HG03280 (cell line): ENCODE measurements around the gene TSPAN5.
"Not testable (repeated sequence)": the region's sequence is repeated elsewhere in the genome, so short reads cannot be mapped to it uniquely, and the experiment has no call there.

ENCODE experiments used
- ATAC-seq: cut with Tn5 transposase; IDR thresholded peaks from one replicate; pipeline ENCODE4 v1.9.1; 2021; ENCODE audit warnings: mild to moderate bottlenecking, moderate library complexity; ENCODE audit not compliant: unreplicated experiment

TSPAN5 gene

DNA sequence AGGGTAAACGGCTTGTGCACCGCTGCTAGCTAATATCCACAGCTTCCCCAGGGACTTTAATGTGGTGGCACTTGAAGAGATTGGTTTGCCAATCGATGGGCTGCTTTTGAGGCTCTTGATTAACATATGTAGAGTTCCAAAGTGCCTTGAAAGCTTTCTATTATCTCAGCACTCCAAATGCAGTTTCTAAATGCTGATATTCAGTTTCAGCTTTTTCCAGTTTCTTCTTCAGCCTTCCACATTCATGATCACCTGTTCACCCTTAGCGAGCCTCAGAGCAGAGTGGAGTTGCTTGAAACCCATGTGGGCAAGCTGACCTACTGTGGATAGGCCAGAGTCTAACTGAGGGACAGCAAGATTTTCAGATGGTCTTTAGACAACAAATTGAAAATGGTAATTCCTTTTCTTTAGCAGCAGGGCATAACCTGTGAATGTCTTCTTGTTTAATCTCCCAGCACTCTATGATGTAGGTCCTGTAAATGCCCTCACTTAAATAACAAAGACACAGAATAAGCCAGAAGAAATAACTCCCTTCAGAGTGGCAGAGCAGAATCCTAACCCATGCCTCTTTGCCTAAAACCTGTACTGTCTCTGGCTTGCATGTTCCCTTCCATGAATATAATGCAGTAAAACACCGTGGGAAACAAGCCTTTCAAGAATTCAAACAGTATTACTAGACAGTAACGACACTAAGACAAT lies 99.8 kb downstream of the TSPAN5 start:
- no peak for ATAC-seq

DNA sequence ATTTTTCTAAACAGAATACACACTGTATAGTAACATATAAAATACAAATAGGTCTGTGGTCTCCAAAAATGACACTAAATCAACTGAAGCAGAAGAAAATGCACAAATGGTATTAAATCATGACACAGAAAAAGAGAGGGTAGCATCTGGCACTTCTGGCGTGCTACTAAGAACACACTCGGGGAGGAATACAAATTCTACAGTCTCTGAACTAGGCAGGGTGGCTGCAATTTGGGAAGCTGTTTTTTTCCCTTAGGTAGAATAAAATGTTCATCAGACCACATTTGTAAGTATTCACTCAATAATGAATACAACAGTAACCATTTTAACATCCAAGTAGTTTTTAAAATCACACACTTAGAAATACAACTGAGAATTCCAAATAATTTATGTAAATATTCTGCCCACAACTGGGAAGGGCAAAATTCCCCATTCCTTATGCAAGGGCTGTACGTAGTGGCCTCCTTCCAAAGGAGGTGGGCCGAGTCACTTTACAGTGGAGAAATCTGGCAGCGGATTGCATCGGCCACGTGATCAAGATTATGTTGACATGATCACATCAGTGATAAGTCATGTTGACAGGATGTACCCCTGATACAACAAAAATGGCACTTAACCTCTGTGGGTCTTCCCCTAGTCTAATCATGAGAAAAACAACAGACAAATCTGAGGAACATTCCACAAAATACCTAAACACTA lies 101.1 kb downstream of the TSPAN5 start:
- no peak for ATAC-seq

DNA sequence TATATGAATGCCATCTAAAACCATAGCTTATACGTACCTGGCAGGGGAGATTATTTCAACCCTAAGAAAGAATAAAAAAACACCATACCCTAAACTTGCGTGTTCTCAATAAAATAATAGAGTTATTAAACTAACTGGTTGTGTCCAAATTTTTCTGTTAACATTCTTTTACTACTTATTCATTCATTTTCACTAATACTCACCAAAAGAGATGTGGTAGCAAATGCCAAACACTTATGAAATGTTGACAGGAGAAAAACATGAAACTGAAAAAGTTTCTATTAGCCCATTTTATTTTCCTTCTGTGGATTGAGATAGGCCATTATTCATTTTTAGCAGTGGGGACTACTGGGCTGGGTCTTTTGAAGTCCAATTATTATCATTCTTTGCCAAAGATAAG lies 102.0 kb downstream of the TSPAN5 start:
- ATAC-seq = no peak

DNA sequence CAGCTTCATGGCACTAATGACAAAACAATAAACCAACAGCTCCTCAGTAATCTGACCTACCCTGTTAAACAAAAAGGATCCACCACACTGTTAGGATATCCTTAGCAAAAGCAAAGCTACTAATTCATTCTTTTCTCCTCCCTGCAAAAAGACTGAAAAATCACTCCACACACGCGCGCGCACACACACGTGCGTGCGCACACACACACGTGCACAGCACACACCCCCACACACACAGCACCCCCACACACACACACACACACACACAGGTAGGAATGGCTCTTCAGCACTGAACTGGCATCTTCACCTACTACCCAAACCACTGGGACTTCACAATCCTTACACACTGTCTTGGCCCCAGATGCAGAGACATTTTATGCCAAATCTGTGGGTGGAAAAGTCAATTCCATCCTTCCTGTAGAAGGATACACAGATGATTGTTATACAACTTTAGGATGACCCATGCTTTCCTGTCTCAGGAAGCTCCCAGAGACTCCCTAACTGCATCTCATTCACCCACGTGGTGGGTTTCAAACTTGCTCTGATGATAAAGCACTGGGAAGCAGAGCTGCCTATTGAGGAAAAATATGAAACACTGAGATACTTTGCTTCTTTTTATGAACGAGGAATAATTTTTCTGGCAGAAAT lies 102.5 kb downstream of the TSPAN5 start:
- no peak for ATAC-seq

DNA sequence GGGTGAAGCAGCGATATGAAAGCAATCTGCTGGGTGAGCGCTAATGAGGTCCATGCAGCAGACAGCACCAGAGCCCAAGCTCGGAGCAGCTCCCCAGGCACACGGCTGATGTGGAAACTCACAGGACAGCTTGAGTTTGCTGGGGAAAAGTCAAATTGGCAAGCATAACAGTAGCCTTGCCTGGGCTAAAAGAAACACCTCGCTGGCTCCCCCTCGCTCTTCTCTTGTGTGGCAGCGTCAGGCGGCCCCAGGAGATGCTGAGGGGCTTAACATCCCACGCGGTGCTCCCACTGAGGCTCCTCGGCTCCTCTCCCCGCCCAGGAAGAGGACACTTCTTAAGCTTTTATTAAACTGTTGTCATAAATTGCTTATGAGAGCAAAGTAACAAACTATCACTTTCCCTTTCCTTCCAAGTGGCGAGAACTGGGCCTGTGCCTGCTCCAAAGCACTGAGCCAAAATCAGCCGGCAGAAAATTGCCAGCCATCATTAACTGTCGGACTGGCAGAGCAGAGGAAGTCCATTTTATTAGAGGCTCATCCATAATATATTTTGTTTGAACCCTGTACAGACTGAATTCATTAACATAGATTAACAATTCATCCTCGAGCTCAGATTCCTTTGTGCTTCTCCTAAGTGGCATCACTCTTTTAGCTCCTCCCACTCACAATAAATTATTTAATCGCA lies 111.4 kb downstream of the TSPAN5 start:
- no peak for ATAC-seq

DNA sequence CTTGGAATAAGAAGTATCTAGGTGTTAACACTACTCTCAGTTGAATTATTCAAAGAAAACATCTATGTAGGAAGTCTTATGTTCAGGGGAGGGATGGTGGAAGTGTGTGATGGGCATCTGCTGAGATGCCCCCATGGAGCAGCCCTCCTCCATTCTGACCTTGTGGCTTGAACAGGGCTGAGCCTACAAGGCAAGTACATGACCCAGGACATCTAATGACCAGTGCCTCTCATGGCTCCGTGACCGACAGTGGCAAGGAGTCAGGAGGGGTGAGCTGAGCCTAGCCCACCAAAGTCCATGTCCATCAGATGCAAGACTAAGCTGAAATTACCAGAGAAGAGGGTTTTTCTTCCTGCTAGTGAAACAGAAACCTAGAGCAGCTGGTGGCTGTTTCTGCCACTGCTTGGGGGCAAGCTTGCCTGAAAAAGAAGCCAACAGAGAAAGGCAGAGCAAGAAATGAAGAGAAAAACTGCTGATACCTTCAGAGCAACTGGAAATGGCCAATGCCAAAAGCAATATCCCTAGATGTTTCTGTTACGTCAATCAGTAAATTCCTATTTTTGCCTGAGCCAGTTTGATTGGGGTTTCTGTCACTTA lies 113.5 kb downstream of the TSPAN5 start:
- ATAC-seq = no peak

DNA sequence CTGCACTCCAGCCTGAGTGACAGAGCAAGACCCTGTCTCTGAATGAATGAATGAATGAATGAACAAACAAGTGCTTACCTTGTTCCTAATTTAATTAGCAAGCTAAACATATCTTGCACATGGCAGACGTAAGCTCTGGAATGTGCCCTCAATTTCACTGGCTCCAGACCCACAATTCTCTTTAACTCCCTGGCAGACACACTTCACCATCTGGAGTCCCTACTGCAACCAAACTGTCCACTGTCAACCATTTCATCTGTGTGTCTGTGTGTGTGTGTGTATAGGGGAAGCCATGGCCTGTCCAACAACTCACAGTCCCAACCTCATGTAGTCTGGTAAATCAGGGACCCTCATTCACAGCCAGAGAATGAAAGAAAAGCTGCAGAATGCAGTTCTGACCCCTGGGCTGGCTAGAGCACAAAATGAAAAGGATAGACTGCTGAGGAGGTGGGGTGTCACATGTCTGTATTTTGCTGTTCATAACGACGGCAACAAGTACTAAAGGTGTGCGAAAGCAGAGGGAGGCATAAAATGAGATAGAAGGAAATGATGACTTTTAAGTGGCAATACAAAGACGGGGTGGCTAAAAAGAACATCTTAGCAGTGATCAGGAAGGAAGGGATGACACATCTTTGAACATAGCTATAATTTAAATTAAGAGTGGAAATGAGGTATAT lies 114.1 kb downstream of the TSPAN5 start:
- no peak for ATAC-seq

DNA sequence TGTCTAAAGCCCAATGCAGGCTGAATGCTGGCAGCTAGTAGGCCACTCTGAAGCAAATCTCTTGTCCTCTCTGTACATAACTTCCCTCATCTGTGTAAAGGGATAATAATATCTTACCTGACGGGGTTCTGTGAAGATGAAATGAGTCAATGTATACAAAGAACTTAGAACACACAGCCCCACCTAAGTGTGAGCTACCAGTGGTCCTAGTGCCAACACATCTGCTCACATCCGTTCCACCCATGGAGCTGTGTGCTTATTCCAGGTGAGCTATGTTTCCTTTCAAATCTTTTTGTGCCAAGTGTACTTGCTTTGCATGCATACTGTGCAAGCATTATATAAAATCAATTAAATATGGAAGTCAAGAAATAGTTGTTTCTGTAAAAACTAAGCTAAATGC lies 116.4 kb downstream of the TSPAN5 start:
- ATAC-seq = no peak

DNA sequence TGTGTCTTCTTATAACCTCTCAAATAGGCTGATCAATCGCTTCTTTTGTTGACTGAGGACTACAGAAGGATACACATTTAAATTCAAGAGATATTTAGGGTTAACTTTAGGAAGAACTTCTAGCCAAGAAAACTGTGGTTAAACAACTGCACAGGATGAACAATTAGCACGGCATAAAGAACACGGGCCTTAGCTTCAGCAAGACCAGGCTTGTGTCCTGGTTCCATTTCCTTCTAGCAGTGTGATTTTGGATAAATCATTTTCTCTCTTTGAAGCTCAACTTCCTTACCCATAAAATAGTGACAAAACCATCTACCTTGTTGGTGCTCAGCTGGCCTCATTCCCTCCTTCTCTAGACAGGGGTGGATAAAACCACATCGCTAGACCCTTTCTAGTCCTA lies 117.6 kb downstream of the TSPAN5 start:
- no peak for ATAC-seq

DNA sequence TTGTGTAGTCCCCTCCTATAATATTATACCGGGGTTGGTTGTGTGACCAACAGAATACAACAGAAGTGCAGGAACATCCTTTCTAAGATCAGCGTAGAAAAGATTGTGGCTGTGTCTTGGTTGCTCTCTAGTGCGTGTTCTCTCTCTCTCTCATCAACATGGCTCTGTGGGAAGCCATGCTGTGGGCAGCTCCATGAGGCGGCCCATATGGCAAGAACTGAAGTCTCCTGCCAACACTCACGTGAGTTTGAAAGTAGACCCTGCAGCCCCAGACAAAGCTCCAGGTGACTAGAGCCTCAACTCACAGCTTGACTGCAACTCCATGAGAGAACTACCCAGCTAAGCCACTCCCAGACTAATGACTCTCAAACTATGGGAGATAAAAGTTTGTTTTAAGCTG lies 118.7 kb downstream of the TSPAN5 start:
- ATAC-seq = no peak

DNA sequence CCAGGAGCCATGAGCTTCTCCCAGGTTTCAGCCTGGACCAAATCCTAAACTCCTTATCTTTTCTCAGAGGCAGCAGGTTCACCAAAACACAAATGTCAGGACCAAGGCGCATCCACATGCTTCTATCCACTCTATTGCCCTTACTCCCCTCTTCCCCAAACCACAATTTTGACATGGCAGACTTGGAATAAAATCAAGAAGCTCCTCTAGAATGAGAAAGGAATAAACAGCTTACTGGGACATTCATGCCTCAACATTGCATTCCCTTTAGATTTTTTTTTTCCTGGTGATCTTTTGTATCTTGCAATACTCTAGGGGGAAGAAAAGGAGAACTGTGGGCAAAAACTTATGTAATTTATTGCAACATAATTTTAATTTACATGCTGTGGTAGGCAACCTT lies 119.1 kb downstream of the TSPAN5 start:
- no peak for ATAC-seq

DNA sequence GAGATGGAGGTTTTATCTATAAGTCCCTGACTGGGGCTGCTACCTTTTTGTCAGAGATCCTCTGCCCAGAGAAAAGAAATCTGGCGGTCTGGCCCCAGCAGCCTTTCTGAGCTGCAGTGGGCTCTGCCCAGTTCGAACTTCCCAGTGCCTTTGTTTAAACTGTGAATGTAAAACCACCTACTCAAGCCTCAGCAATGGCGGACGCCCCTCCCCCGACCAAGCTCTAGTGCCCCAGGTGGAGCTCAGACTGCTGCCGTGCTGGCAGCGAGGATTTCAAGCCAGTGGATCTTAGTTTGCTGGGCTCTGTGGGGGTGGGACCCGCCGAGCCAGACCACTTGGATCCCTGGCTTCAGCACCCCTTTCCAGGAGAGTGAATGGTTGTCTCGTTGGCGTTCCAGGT lies 121.8 kb downstream of the TSPAN5 start:
- no peak for ATAC-seq

DNA sequence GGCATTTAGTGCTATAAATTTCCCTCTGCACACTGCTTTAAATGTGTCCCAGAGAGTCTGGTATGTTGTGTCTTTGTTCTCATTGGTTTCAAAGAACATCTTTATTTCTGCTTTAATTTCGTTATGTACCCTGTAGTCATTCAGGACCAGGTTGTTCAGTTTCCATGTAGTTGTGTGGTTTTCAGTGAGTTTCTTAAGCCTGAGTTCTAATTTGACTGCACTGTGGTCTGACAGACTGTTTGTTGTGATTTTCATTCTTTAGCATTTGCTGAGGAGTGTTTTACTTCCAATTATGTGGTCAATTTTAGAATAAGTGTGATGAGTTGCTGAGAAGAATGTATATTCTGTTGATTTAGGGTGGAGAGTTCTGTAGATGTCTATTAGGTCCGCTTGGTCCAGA lies 124.3 kb downstream of the TSPAN5 start:
- not testable (repeated sequence) for ATAC-seq

DNA sequence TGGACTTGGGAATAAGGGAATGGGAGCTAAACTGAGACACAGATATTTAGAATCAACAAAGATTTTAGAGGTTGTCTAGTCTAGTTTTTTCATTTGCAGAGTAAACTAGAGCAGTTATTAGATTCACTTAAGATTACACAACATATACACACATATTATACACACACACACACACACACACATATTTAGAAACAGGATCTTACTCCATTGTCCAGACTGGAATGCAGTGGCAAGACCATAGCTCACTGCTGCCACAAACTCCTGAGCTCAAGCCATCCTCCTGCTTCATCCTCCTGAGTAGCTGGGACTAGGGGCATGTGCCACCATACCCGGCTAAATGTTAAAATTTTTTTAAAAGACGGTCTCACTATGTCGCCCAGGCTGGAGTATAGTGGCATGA lies 127.8 kb downstream of the TSPAN5 start:
- ATAC-seq = no peak

DNA sequence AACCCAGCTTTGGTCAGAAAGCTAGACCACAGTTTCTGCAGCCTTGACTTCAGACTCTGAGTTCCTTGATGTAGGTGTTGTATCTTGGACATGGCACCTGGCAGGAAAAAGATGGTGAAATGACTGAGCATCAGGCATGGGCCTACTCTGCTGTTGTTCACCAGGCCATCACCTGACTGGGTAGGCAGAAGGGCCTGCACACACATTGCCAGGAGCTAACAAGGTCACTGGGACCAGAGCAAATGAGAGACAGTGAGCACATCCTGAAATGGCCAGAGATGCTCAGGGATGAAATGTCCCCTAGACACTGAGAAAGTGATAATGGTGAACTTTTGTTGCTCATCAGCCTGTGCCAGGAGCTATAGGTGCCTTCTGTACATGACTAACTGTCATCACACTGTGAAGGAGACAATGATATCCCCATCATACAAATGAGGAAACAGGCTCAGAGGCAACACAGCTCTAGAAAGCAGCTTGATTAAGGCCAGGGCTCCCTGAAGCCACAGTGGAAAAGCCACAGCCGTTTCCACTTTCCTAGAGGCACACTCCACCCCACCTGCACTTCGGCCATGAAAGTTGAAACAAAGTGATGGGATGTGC lies 128.3 kb downstream of the TSPAN5 start:
- no peak for ATAC-seq

DNA sequence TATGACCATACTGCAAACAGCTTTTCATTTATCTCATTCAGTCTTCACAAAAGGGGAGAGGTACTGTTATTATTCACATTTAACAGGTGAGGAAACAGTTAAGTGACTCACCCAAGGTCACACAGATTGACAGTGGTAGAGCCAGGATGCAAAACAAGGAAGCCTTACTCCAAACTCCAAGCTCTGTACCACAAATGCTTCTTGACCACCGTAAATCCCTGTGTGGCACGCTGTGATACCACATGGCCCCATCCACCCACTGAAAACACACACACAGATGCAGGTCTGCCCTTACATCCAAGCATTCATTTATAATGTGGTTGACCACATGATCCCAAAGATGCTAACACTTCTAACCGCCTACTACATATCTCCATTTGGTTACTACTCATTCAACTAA lies 129.5 kb downstream of the TSPAN5 start:
- no peak for ATAC-seq

DNA sequence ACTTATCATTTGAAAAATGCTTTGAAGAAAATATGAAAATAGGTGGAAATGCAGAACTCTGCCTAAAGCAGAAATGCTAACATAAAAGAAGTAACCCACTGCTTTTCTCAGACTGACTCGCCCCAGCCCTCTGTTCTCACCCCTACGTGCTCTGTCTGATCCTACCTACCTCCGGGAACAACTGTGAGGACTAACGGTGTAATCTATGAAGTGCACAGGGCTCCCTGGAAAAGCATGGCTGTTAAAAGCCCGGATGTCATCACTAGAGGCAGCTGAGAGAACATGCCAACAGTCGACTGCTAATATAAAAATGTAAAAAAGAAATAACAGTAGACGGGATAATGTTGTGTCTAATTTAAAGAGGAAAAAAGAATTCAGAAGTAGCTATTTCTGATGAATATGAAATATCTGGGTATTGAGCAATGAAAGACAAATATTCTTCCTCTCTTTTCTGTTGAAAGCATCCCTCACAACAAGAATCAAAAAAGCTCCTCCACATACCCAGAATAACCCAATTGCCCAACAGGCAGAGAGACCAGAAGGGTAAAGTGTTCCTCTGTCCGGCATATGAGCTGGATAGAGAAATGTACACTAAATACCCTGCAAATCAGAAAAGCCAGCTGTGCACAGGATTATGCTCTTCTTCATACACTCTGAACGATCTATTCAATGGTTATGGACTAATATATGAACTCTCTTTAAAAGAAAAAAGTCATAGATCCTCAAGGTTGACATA lies 130.7 kb downstream of the TSPAN5 start:
- no peak for ATAC-seq

DNA sequence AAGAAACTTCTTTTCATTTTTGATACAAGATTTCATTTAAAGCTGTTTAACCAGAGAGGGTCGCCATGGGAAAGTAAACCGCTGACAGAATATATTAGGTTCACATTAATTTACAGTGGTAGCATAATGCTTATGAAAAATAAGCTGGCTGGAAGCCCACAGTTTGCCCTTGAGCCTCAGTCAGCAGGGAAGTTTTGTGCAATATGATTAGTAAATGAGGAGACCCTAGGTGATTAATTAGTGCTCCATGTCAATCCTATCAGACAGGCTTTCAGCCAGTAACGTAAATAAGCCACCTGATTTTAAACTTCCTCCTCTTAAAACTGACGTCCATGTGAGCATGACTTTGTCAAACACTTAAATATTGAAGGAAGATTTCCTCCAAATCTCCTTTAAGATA lies 134.2 kb downstream of the TSPAN5 start:
- ATAC-seq = no peak

DNA sequence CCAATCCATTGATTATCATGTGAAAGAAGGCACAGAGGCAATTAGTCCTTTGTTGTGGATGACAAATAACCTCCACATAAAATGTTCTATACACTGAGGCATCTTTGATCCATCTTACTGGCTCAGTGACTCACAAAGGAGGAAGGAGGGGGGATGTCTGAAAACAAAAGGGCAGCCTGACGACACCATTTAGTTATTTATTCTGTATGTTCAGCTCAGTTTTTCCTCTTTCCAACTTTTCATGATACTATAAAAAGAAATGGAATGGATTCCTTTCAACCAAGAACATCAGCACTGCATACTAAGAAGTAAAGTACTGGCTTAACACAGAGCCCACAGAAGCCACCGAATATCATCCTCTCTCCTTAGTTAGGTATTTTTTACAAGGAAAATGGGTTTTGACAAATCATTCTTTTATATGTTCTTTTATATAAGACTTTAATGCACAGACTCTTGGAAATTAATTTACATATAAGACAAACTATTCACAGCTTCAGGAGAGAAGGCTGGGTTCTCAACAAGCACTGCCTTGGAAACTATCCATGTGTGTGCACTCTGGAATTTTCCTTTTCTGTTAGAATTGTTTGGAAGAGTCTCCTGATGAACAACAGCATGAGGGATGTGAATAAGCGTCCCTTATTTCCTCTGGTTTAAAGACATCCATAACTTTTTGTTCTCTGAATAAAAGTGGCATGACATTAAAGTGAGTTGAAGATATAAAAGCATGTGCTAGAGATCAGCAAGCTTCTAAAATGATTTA lies 135.6 kb downstream of the TSPAN5 start:
- no peak for ATAC-seq
